GM12878 (cell line): ENCODE data around the gene BLACAT1. TPM values are rescaled to one million over a fixed set of nuclear protein-coding genes. Genes with fewer than 3 reads are reported as not detected.

Experiments
- ATAC-seq: fragments of 200-7000 bp; cut with Tn5 transposase; 3 replicates; pipeline ENCODE4 v1.9.1; 2020; ENCODE audit warnings: mild to moderate bottlenecking, moderate library complexity
- BruUV-seq: library from RNA; stranded (reverse); fragments of 400-500 nt; replicated peaks from 2 replicates; lab custom pipeline; 2021; lab: Mats Ljungman, UMichigan
- CTCF ChIA-PET: fragments of 300-600 bp; sonication (Branson Sonifier 250); formaldehyde crosslinking; extraction: SDS; loops from one replicate; lab custom pipeline; 2021; ENCODE audit warnings: inconsistent platforms; lab: Yijun Ruan, JAX
- POLR2A ChIA-PET: fragments of 350-600 bp; formaldehyde crosslinking; extraction: SDS; loops from one replicate; lab custom pipeline; 2021; ENCODE audit warnings: inconsistent platforms; lab: Charles Lee
- RAD21 ChIA-PET: fragments of 300-600 bp; sonication (Branson Sonifier 250); formaldehyde crosslinking; loops from one replicate; lab custom pipeline; 2023; ENCODE audit warnings: antibody characterized with exemption; ENCODE audit not compliant: unreplicated experiment; lab: Charles Lee
- SMC1A ChIA-PET: fragments of 300-600 bp; sonication (Branson Sonifier 250); formaldehyde crosslinking; loops from one replicate; lab custom pipeline; 2023; ENCODE audit not compliant: unreplicated experiment, uncharacterized antibody; lab: Charles Lee
- DNase-seq: peaks from one replicate; pipeline ENCODE4 v3.0.0-alpha.2; 2011; ENCODE audit warnings: low read depth, low spot score
- FAIRE-seq: peaks from 3 replicates; lab custom pipeline; 2011; peaks lifted over from hg19 to GRCh38; lab: Jason Lieb, UNC
- H2AFZ ChIP-seq: 2 replicates; pipeline ENCODE4 v1.6.0; 2011; ENCODE audit warnings: low read depth, low read length, control low read depth; ENCODE audit not compliant: control insufficient read depth
- H3K27ac ChIP-seq: 2 replicates; pipeline ENCODE4 v1.5.1; 2011; ENCODE audit warnings: control low read depth; ENCODE audit not compliant: control insufficient read depth, insufficient read depth
- H3K27me3 ChIP-seq, 2 experiments: replicated peaks in 1 of 2; 2 replicates each; pipeline versions ENCODE4 v1.6.0 to v1.6.1; 2011; ENCODE audit warnings: low read length in 1 of 2; ENCODE audit not compliant: control insufficient read depth in 2 of 2, insufficient read depth in 2 of 2
- H3K36me3 ChIP-seq, 2 experiments: 2 replicates each; pipeline ENCODE4 v1.5.1; 2011; ENCODE audit warnings: low read length in 1 of 2; ENCODE audit not compliant: control insufficient read depth in 2 of 2, insufficient read depth in 2 of 2
- H3K4me1 ChIP-seq: 2 replicates; pipeline ENCODE4 v1.6.1; 2011; ENCODE audit warnings: mild to moderate bottlenecking, low read length, moderate library complexity, mixed read lengths; ENCODE audit not compliant: control insufficient read depth, insufficient read depth
- H3K4me2 ChIP-seq: 2 replicates; pipeline ENCODE4 v1.6.0; 2011; ENCODE audit warnings: control low read depth; ENCODE audit not compliant: control insufficient read depth, insufficient read depth
- H3K4me3 ChIP-seq: fragments of 200-600 bp; sonication (generic); 2 replicates; pipeline ENCODE4 v1.5.1; 2016
- H3K79me2 ChIP-seq: 2 replicates; pipeline ENCODE4 v1.6.0; 2011; ENCODE audit warnings: low read length; ENCODE audit not compliant: control insufficient read depth, insufficient read depth
- H3K9ac ChIP-seq: 2 replicates; pipeline ENCODE4 v1.8.0; 2011; ENCODE audit warnings: low read length, control low read depth, mixed read lengths; ENCODE audit not compliant: control insufficient read depth, insufficient read depth
- H3K9me3 ChIP-seq: replicated peaks from 3 replicates; pipeline ENCODE4 v1.5.1; 2011; ENCODE audit warnings: mild to moderate bottlenecking, low read length; ENCODE audit not compliant: control insufficient read depth, insufficient read depth
- H4K20me1 ChIP-seq: 2 replicates; pipeline ENCODE4 v1.6.0; 2011; ENCODE audit not compliant: control insufficient read depth, insufficient read depth
- CUX1 ChIP-seq: IDR thresholded peaks from 2 replicates; pipeline ENCODE4 v1.6.1; 2012; ENCODE audit warnings: improper control_type of control experiment, low read depth, low read length; ENCODE audit not compliant: insufficient replicate concordance
- EP300 ChIP-seq, 2 experiments: fragments of 150-350 bp in 1 of 2; IDR thresholded peaks; 2 replicates each; pipeline ENCODE4 v1.6.1; 2011 to 2012; ENCODE audit warnings: low read depth in 2 of 2, low read length in 2 of 2, borderline replicate concordance in 1 of 2, improper control_type of control experiment in 1 of 2, inconsistent platforms in 1 of 2; ENCODE audit not compliant: control insufficient read depth in 1 of 2
- RBBP5 ChIP-seq: fragments of 200-600 bp; sonication (generic); conservative IDR thresholded peaks from 2 replicates; pipeline ENCODE4 v1.6.1; 2016
- RCOR1 ChIP-seq: conservative IDR thresholded peaks from 2 replicates; pipeline ENCODE4 v1.6.1; 2012; ENCODE audit warnings: low read depth, low read length, improper control_type of control experiment
- RELB ChIP-seq: fragments of 450-650 bp; IDR thresholded peaks from 2 replicates; pipeline ENCODE4 v1.6.1; 2017; ENCODE audit warnings: low read depth, mild to moderate bottlenecking, moderate library complexity
- SMC3 ChIP-seq: IDR thresholded peaks from 2 replicates; pipeline ENCODE4 v1.6.1; 2011; ENCODE audit warnings: low read length, improper control_type of control experiment, borderline replicate concordance
- ZNF24 ChIP-seq: fragments of 450-650 bp; IDR thresholded peaks from 2 replicates; pipeline ENCODE4 v1.6.1; 2017; ENCODE audit warnings: antibody characterized with exemption, mild to moderate bottlenecking
- WGBS: methylation state at CpG from one replicate; pipeline ENCODE4 v1.1.6; 2016; ENCODE audit warnings: low lambda C conversion rate; ENCODE audit not compliant: insufficient replicate concordance, insufficient coverage; ENCODE audit errors: missing lambda C conversion rate; 5-methylcytosine and 5-hydroxymethylcytosine counted together
- in situ Hi-C: fragments of 300-500 bp; cut with MboI; formaldehyde crosslinking; loops from 9 replicates; pipeline ENCODE4 v1.14.3; 2018; ENCODE audit warnings: mixed read lengths
- intact Hi-C: fragments of 100-400 bp; cut with micrococcal nuclease; formaldehyde crosslinking; loops from one replicate; pipeline ENCODE4 v1.14.2; 2022; ENCODE audit not compliant: unreplicated experiment
- polyA plus RNA-seq, 11 experiments: library from polyadenylated mRNA; depleted of rRNA in 4 of 11; unstranded in 6 of 11; stranded (reverse) in 5 of 11; fragments of >200 nt; fragmentation: Nextera tagmentation in 4 of 11; fragmentation: Illumina TruSeq in 1 of 11; extraction: Ambion mirVana in 4 of 11; extraction: Trizol in 1 of 11; gene quantifications; 1 replicate in 1 of 11; 2 replicates in 10 of 11; pipeline versions ENCODE4 v1.2.1 to v1.2.3, GENCODE V29; 2011 to 2016; ENCODE audit warnings: inconsistent platforms in 2 of 11, missing spikeins in 2 of 11, low read depth in 1 of 11
- total RNA-seq, 4 experiments: library from RNA; depleted of rRNA in 3 of 4; stranded (reverse); fragments of >200 nt in 3 of 4; fragmentation: Illumina TruSeq in 1 of 4; extraction: Trizol in 1 of 4; gene quantifications; 2 replicates each; pipeline versions ENCODE4 v1.2.1 to v1.2.3, GENCODE V29; 2013 to 2021

Gene BLACAT1
- total and polyA plus RNA-seq, 10 of the 15 experiments (the other 5 are each of a cell fraction or from before 2014, with no cell fraction given): 0.04 to 1.6 (median 0.15) TPM; not detected in 1

GRCh38 chr1:205502111-205502810 is 46.4 kb upstream of the BLACAT1 start (continued):
- no peak for TF ChIP-seq CUX1

GRCh38 chr1:205500240-205501233 is 44.7 kb upstream of the BLACAT1 start:
- ATAC-seq (no peak), FAIRE-seq (no peak), DNase-seq (no peak)
- BruUV-seq: no TSS peak
- ChIA-PET SMC1A (interaction anchor here (1.2 to 4.7 kb wide), 3 partner anchors 13 to 158 kb away, joined by 3 to 42 read pairs (median 22); no protein-coding TSS in a partner anchor), POLR2A (no interaction called here), RAD21 (interaction anchor here (1.3 to 2.5 kb wide), 2 partner anchors 11 to 24 kb away, joined by 3 to 7 read pairs; no protein-coding TSS in a partner anchor), CTCF (interaction anchor here (1.2 to 31.6 kb wide), 5 partner anchors 8 to 271 kb away, joined by 3 to 891 read pairs (median 27); partner anchors contain the start of gene CDK18)
- peaks cover 0 to 4% of the 10 kb centered on the region in 2 experiments; a peak in 3 of 4 replicates for H3K27me3 ChIP-seq
- H3K4me1 ChIP-seq: 0 out of 2 replicates have a peak, but pooled peaks cover 4% of the 10 kb centered on the region
- no peak overlapping the region for H3K27ac ChIP-seq
- intact Hi-C loops: loop anchor here (5.0 kb wide), 1 partner anchor 163 kb away; no protein-coding TSS in a partner anchor
- no peaks in the 10 kb centered on the region for H3K79me2 ChIP-seq
- no peak overlapping the region for H2AFZ ChIP-seq
- no peak overlapping the region for H3K4me3 ChIP-seq
- no peak overlapping the region for H3K4me2 ChIP-seq
- no peaks in the 10 kb centered on the region for H4K20me1 ChIP-seq
- H3K36me3 ChIP-seq: no peaks in the 10 kb centered on the region
- WGBS: 11% methylated on average over 9 of the region's 9 CpGs
- H3K9ac ChIP-seq: no peak overlapping the region
- in situ Hi-C loops: no loop called here
- H3K9me3 ChIP-seq: no peaks in the 10 kb centered on the region
- no peak for TF ChIP-seq RBBP5
- no peak for TF ChIP-seq RELB
- no peak for TF ChIP-seq SMC3
- TF ChIP-seq EP300 (IDR thresholded peaks at IDR 0.05; ENCODE audit: borderline replicate concordance in 1 of 2, control insufficient read depth in 1 of 2, low read depth in 2 of 2, low read length in 2 of 2): no peak
- no peak for TF ChIP-seq RCOR1
- TF ChIP-seq ZNF24: no peak
